Uterus (tissue), 4 donors: ENCODE results near the gene MCTP1. TPM values are rescaled to one million over a fixed set of nuclear protein-coding genes. Genes with fewer than 3 reads are reported as not detected.

ENCODE experiments used
- DNase-seq, 2 donors: peaks; one replicate each; pipeline ENCODE4 v3.0.0-alpha.2; 2019 to 2020
- H3K27ac ChIP-seq, 2 donors: fragments of 200-600 bp; sonication (generic); 1 replicate in 1 of 2; 2 replicates in 1 of 2; pipeline ENCODE4 v1.5.1; 2016 to 2018
- H3K27me3 ChIP-seq, 2 donors: fragments of 200-600 bp; sonication (generic); one replicate each; pipeline ENCODE4 v1.5.1; 2018 to 2019; ENCODE audit warnings: control low read depth in 1 of 2
- H3K36me3 ChIP-seq, 2 donors: fragments of 200-600 bp; sonication (generic); one replicate each; pipeline ENCODE4 v1.5.1; 2019; ENCODE audit warnings: control low read depth in 1 of 2
- H3K4me1 ChIP-seq, 2 donors: fragments of 200-600 bp; sonication (generic); one replicate each; pipeline ENCODE4 v1.5.1; 2018 to 2019; ENCODE audit warnings: control low read depth in 1 of 2
- H3K4me3 ChIP-seq, 2 donors: fragments of 200-600 bp; sonication (generic); 1 replicate in 1 of 2; 2 replicates in 1 of 2; pipeline ENCODE4 v1.5.1; 2018 to 2019; ENCODE audit warnings: mild to moderate bottlenecking in 1 of 2
- H3K9me3 ChIP-seq, 2 donors: fragments of 200-600 bp; sonication (generic); one replicate each; pipeline ENCODE4 v1.5.1; 2019; ENCODE audit warnings: control low read depth in 1 of 2
- CTCF ChIP-seq, 4 experiments: fragments of 200-600 bp in 2 of 4; fragments of 450-650 bp in 2 of 4; sonication (generic) in 2 of 4; IDR thresholded peaks; one replicate each; pipeline ENCODE4 v1.5.1; 2016 to 2019; ENCODE audit warnings: antibody characterized with exemption in 4 of 4, mild to moderate bottlenecking in 2 of 4, moderate library complexity in 1 of 4
- POLR2A ChIP-seq, 2 donors: fragments of 450-650 bp; IDR thresholded peaks; one replicate each; pipeline ENCODE4 v1.6.1; 2016; ENCODE audit warnings: antibody characterized with exemption in 2 of 2, mild to moderate bottlenecking in 1 of 2, moderate library complexity in 1 of 2
- intact Hi-C: fragments of 100-400 bp; cut with DNase I; formaldehyde crosslinking; loops from one replicate; pipeline ENCODE4 v1.15.1; 2023; ENCODE audit warnings: low total_unique reads
- total RNA-seq, 4 donors: library from RNA; depleted of rRNA in 3 of 4; stranded (reverse); fragments of >200 nt in 3 of 4; gene quantifications; one replicate each; pipeline versions ENCODE4 v1.1.0 to v1.2.4, GENCODE V29; 2014 to 2023
- donor health status: DM: yes; HTN: yes; CAD: no.

MCTP1 gene
- total RNA-seq, 4 donors from 2014 or later, result 25.3 to 114 (median 27.6) TPM

DNA sequence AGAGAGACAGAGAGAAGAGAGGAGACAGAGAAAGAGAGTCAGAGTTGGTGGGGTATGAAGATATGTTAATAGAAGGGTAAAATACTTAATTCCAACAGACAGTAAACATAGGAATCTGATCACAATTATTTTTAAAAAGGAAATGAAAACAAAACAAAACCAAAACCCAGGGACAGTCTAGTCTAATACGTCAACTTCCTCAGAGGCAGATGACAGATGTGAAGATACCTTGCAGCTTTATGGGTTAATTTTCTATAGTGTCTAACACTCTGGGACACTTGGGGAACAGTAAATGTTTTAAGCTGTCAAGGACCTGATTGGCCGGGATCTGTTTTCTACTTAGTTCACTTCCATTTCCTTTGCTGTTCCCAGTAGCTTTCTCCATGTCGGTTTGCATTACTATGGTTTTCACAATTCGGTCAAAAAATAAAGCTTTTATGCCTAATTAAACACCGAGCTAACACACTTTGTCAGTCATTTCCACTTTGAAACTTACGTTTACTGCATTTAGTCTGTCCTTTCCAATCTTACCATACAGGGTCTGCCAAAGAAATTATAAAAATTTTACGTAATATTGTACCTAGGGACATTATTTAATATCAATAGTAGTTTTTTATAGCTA lies 216.5 kb downstream of the MCTP1 start:
- Histone ChIP-seq H3K4me1 (no peaks in the 10 kb centered on the region), H3K36me3 (no peaks in the 10 kb centered on the region), H3K4me3 (no peak overlapping the region), H3K9me3 (no peaks in the 10 kb centered on the region), H3K27ac (peak overlapping the region in 1 of 2 donors; percentile 52), H3K27me3 (peaks cover 0 to 3% of the 10 kb centered on the region in 2 donors)
- TF ChIP-seq POLR2A (IDR thresholded peaks at IDR 0.05) (no peak), CTCF (IDR thresholded peaks at IDR 0.05) (no peak)
- intact Hi-C loops, result no loop called here
- no peak for DNase-seq

- H3K4me1 ChIP-seq, result no peaks in the 10 kb centered on the region
- H3K9me3 ChIP-seq, result no peaks in the 10 kb centered on the region
- TF ChIP-seq CTCF (IDR thresholded peaks at IDR 0.05), result no peak
- TF ChIP-seq POLR2A (IDR thresholded peaks at IDR 0.05), result no peak
- no peak overlapping the region for H3K4me3 ChIP-seq
- no peak overlapping the region for H3K27ac ChIP-seq
- H3K36me3 ChIP-seq, result no peaks in the 10 kb centered on the region
- DNase-seq, result no peak
- H3K27me3 ChIP-seq, result peaks cover 0 to 3% of the 10 kb centered on the region in 2 donors
- intact Hi-C loops, result no loop called here
Measured at GRCh38 chr5:95066048-95066447, 218.8 kb downstream of the MCTP1 start.

DNA sequence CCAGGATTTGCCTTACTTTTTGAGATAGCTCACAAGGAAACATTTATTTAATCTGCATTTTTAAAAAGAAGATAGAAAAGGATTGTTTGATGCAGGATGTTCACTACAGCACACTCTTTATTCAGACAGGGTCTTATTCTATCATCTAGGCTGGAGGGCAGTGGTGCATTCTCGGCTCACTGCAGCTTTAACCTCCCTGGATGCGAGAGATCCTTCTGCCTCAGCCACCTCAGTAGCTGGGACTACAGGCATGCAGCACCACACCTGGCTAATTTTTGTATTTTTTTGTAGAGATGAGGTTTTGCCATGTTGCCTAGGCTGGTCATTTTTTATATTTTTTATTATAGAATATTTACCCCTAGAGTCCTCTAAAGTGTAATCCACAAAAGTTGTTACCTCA lies 221.4 kb downstream of the MCTP1 start:
- Histone ChIP-seq H3K4me3 (no peak overlapping the region), H3K27ac (no peak overlapping the region), H3K27me3 (peaks cover 0 to 3% of the 10 kb centered on the region in 2 donors), H3K9me3 (no peaks in the 10 kb centered on the region), H3K4me1 (no peaks in the 10 kb centered on the region), H3K36me3 (no peaks in the 10 kb centered on the region)
- TF ChIP-seq CTCF (IDR thresholded peaks at IDR 0.05) (no peak), POLR2A (IDR thresholded peaks at IDR 0.05) (no peak)
- DNase-seq, result no peak
- intact Hi-C loops, result no loop called here

DNA sequence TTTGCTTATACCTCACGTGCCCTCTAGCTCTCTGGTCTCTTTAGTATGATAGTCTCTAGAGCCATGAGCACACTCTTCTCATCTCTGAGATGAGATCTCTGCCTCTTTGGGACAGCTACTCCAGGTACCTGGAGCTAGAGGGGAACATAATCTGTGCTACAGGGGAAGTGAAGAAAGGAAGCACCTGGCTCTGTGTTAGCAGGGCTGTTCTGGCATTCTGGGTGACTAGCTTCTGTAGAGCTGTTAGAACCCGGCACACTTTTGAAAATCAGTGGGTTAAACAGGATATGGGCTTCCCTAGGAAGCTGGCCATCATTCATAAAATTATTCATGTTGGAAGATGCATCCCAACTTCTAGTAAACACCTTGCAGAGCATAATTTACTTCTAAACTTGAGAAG lies 224.8 kb downstream of the MCTP1 start:
- H3K36me3 ChIP-seq, result no peaks in the 10 kb centered on the region
- H3K27me3 ChIP-seq, result no peaks in the 10 kb centered on the region
- H3K27ac ChIP-seq, result no peak overlapping the region
- H3K4me3 ChIP-seq, result no peak overlapping the region
- intact Hi-C loops, result no loop called here
- TF ChIP-seq CTCF (IDR thresholded peaks at IDR 0.05) (no peak), POLR2A (IDR thresholded peaks at IDR 0.05) (no peak)
- DNase-seq, result no peak
- no peaks in the 10 kb centered on the region for H3K4me1 ChIP-seq
- H3K9me3 ChIP-seq, result no peaks in the 10 kb centered on the region

- intact Hi-C loops, result no loop called here
- Histone ChIP-seq H3K9me3 (no peaks in the 10 kb centered on the region), H3K27ac (no peak overlapping the region), H3K4me3 (no peak overlapping the region), H3K36me3 (no peaks in the 10 kb centered on the region), H3K4me1 (no peaks in the 10 kb centered on the region), H3K27me3 (no peaks in the 10 kb centered on the region)
- DNase-seq, result no peak
- no peak for TF ChIP-seq POLR2A (IDR thresholded peaks at IDR 0.05)
- TF ChIP-seq CTCF (IDR thresholded peaks at IDR 0.05), result no peak
Measured at GRCh38 chr5:95059636-95060035, 225.3 kb downstream of the MCTP1 start.
